ENCODE results near the gene APH1A.
"Not testable (repeated sequence)": the region's sequence is repeated elsewhere in the genome, so short reads cannot be mapped to it uniquely, and the experiment has no call there.

The APH1A gene

GRCh38 chr1:150268705-150269403, at the start of gene APH1A:
Gene APH1A, minus strand, starts transcription at chr1:150269016. Its CDS starts 206 bp downstream, at chr1:150268810.
- peak; percentile 93 for DNase-seq

- not testable (repeated sequence) for DNase-seq
These were observed 45.9 kb upstream of the APH1A start for GRCh38 chr1:150314691-150315090.

GRCh38 chr1:150311762-150312161, 42.9 kb upstream of the APH1A start:
- DNase-seq: no peak

- DNase-seq: no peak
These were observed 41.1 kb upstream of the APH1A start for GRCh38 chr1:150309758-150310508.

GRCh38 chr1:150308585-150308984, 39.8 kb upstream of the APH1A start:
- not testable (repeated sequence) for DNase-seq

- no peak for DNase-seq
These were observed 34.1 kb upstream of the APH1A start for GRCh38 chr1:150302902-150303301.

GRCh38 chr1:150302338-150302737, 33.5 kb upstream of the APH1A start:
- DNase-seq: no peak

- DNase-seq: no peak
These were observed 30.9 kb upstream of the APH1A start for GRCh38 chr1:150299716-150300115.

GRCh38 chr1:150295476-150295875, 26.7 kb upstream of the APH1A start:
- no peak for DNase-seq

- DNase-seq: peak; percentile 80
These were observed 24.8 kb upstream of the APH1A start, which contains the start of gene MRPS21 for GRCh38 chr1:150293433-150294253. Gene MRPS21, plus strand, starts transcription at chr1:150293861. Its CDS starts 506 bp downstream, at chr1:150294367.

- no peak for DNase-seq
These were observed 20.0 kb upstream of the APH1A start for GRCh38 chr1:150288822-150289221.

GRCh38 chr1:150288382-150288781, 19.6 kb upstream of the APH1A start:
- no peak for DNase-seq

- DNase-seq: no peak
These were observed 14.4 kb upstream of the APH1A start for GRCh38 chr1:150283260-150283659.

- DNase-seq: no peak
These were observed 13.7 kb upstream of the APH1A start for GRCh38 chr1:150282558-150282958.

- peak; percentile 96 for DNase-seq
These were observed 13.1 kb upstream of the APH1A start, which contains the start of gene CIART for GRCh38 chr1:150281758-150282557. Gene CIART, plus strand, starts transcription at chr1:150282554. Its CDS starts 714 bp downstream, at chr1:150283268.

- peak; percentile 43 for DNase-seq
These were observed 12.5 kb upstream of the APH1A start for GRCh38 chr1:150281221-150281757.

- DNase-seq: no peak
These were observed 11.4 kb upstream of the APH1A start for GRCh38 chr1:150280138-150280707.

GRCh38 chr1:150273311-150273710, 4.5 kb upstream of the APH1A start:
- DNase-seq: no peak

- DNase-seq: no peak
These were observed 2.6 kb upstream of the APH1A start for GRCh38 chr1:150271291-150271959.

GRCh38 chr1:150269451-150269850, 635 bp upstream of the APH1A start:
- DNase-seq: no peak

- DNase-seq: no peak
These were observed 494 bp downstream of the APH1A start for GRCh38 chr1:150268340-150268704.

Measured in T1000 (cell line).